IPS-18a (cell line): ENCODE results near the gene GPATCH2L.

Experiments used
- H3K27ac ChIP-seq: one replicate; pipeline ENCODE4 v1.5.1; 2013; ENCODE audit warnings: low read length
- H3K27me3 ChIP-seq: one replicate; pipeline ENCODE4 v1.6.1; 2013; ENCODE audit warnings: mild to moderate bottlenecking, low read length; ENCODE audit not compliant: control insufficient read depth, insufficient read depth
- H3K36me3 ChIP-seq: one replicate; pipeline ENCODE4 v1.6.1; 2013; ENCODE audit warnings: low read depth, low read length; ENCODE audit not compliant: control insufficient read depth
- H3K4me1 ChIP-seq: one replicate; pipeline ENCODE4 v1.6.1; 2013; ENCODE audit warnings: low read depth, low read length; ENCODE audit not compliant: control insufficient read depth
- H3K4me3 ChIP-seq: one replicate; pipeline ENCODE4 v1.5.1; 2013; ENCODE audit warnings: low read length
- H3K9ac ChIP-seq: one replicate; pipeline ENCODE4 v1.6.1; 2013; ENCODE audit warnings: mild to moderate bottlenecking, low read length, moderate library complexity
- H3K9me3 ChIP-seq: one replicate; pipeline ENCODE4 v1.6.1; 2013; ENCODE audit warnings: low read depth, low read length; ENCODE audit not compliant: control insufficient read depth

GPATCH2L gene

DNA sequence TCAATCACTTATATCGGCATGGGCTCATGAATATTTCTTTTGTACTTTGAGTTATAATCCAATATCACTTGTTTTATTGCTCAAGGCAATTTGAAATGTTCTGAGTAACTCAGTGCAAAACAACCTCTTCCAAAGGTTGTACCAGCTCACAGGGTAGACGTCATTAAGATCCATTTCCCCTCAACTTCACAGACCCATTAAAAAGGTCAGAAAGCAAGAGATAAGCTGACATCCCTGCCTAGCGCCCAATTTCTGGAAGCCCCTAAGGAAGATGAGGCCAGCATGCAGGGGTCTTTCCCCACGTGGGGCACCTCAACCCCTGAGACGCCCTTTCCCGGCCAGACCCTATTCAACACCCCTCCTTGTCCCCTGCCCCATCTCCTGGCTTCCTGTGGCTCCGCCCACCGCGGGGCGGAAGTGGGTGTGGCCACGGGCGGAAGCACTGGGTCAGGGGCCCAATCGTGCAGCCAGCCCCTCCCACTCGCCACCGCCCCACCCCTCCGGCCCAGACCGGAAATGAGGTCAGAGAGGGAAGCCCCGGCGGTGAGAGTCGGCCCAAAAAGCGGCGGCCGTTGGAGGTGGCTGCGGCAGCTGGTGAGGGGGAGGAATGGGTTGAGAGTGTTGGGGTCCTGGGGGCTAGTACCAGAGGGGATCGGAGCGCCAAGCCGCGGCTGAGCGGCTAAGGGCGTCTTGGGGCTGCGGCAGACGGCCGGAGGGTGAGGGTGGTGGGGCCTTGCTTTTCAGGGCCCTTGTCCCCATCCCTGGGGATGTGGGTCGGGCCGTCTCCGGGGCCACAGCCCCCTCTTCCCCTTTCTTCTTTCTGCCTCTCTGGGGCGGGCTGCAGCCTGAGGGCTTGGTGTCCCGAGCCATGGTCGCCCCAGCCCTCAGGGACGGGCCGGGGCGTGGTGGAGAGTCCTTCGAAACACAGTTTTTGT lies at the start of gene GPATCH2L:
GPATCH2L (plus strand) TSS at position 525 of the 935 bp plus-strand sequence. CDS start 2,442 bp downstream, outside the sequence.
- H3K9me3 ChIP-seq, result no peaks in the 10 kb centered on the region
- peaks cover 7% of the 10 kb centered on the region for H3K4me1 ChIP-seq
- H3K27me3 ChIP-seq, result peaks cover 33% of the 10 kb centered on the region
- H3K27ac ChIP-seq, result peak within 1 kb of the TSS; percentile 26
- peaks cover 18% of the 10 kb centered on the region for H3K36me3 ChIP-seq
- H3K4me3 ChIP-seq, result peak within 1 kb of the TSS; percentile 95
- peak within 1 kb of the TSS; percentile 83 for H3K9ac ChIP-seq

DNA sequence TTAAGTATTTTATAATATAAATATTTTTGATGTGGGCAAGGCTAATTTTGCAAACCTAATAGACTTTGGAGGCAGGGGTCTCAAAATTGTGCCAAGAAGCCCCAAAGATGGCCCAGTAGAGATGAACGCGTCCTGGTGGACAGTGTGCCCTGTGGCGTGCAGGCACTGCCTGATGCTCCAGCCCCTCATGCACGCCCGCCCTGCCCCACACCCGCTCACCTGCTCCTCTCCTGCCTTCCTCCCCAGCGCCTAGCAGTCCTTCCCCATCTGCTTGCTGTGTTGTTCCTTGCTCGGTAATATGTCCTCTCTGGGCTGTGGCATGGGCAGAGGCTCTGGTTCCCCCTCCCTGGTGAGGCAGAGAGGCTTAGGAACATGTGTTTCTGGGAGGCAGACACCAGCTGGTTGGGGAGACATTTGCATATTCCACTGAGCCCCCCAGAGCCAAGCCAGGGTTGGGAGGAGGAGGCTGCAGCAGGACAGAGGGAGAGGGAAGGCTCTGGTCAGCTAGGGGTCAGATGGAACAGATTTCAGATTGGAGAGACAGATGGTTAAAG lies 46.8 kb upstream of the GPATCH2L start:
- no peaks in the 10 kb centered on the region for H3K4me1 ChIP-seq
- no peaks in the 10 kb centered on the region for H3K36me3 ChIP-seq
- H3K27ac ChIP-seq, result no peak overlapping the region
- no peak overlapping the region for H3K4me3 ChIP-seq
- no peaks in the 10 kb centered on the region for H3K9me3 ChIP-seq
- no peaks in the 10 kb centered on the region for H3K27me3 ChIP-seq
- H3K9ac ChIP-seq, result no peak overlapping the region

DNA sequence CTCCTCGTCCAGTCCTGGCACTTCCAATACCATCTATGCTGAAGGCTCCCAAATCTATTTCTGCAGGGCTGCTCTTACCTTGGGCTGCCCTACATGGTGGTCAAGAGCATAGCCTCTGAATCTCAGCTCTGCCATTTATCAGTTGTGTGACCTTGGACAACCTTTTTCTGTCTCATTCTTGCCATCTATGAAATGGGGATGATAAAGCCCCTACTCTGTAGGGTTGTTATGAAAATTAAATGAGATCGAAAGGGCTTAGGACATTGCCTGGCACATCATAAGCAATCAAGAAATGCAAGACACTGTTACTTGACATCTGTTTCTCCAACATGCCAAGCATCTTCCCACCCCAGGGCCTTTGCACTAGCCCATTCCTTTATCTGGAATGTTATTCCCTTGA lies 45.5 kb upstream of the GPATCH2L start:
- no peak overlapping the region for H3K9ac ChIP-seq
- H3K4me1 ChIP-seq, result no peaks in the 10 kb centered on the region
- no peak overlapping the region for H3K27ac ChIP-seq
- H3K9me3 ChIP-seq, result no peaks in the 10 kb centered on the region
- no peak overlapping the region for H3K4me3 ChIP-seq
- no peaks in the 10 kb centered on the region for H3K36me3 ChIP-seq
- no peaks in the 10 kb centered on the region for H3K27me3 ChIP-seq

DNA sequence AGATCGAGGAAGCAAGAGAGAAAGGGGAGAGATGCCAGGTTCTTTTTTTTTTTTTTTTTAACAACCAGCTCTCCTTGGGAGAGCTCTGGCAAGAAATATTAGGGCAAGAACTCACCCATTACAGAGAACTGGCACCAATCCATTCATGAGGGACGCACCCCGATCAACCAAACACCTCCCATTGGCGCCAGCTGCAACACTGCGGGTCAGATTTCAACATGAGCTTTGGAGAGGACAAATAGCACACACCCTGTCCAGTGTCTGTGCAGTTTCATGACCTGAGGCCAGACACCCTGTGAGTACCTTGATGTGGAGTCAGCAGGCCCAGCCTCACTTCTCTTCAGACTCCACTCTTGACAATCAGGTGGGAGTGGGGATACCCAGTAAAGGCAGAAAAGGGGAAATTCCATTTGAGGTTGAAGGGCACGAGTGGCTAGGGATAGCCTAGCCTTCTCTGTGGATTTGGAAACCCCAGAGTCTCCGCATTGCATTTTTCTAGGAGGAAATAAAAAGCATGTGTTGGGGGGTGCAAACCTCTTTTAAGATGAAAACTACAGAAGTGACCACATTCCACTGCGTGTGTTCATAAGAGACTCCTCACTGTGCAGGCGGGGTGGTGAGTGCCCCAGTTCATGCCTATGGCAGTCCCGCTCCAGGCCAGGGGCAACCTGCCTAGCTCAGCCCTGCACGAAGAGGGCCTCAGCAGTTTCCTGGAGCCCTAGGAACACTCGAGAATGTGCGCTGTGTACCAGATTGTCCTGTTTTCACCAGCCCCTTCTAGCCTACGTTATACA lies 42.4 kb upstream of the GPATCH2L start:
- Histone ChIP-seq H3K4me1 (peaks cover 19% of the 10 kb centered on the region), H3K4me3 (no peak overlapping the region), H3K27me3 (no peaks in the 10 kb centered on the region), H3K9ac (no peak overlapping the region), H3K9me3 (no peaks in the 10 kb centered on the region), H3K27ac (no peak overlapping the region), H3K36me3 (no peaks in the 10 kb centered on the region)

DNA sequence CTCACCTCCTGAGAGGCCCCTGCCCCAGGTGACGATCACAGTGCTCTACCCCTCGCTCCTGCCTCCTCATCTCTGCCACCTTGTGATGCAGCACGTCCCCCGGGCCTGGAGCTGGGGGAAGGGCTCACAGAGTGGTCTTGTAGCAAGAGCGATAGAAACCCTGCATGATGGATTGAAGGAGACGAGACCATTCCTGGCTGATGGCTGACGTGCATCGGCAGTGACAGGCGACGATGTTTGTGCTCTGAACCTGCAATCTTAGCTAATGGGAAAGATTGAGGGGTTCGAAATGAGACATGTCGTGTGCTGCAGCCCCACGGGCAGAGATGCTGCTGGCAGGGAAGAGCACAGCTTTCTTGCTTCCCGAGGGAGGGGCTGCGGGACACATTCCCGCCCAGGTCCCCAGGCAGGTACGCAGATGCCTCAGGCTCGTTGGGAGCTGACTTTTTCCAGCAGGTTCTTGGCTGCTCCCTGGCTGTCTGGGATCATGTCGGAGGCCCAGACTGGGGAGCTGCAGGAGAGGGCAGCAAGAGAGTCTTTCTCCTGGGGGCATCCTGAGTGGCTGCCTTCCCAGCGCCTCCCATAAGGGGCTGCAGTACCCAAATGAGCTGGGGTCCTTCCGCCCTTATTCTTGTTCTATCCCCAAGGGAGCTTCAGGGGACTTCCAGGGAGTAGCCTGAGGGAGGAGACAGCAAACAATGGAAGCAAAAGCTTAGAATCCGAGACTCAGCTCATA lies 38.7 kb upstream of the GPATCH2L start:
- Histone ChIP-seq H3K4me3 (peak overlapping the region; percentile 31), H3K36me3 (no peaks in the 10 kb centered on the region), H3K27me3 (no peaks in the 10 kb centered on the region), H3K27ac (no peak overlapping the region), H3K9ac (peak overlapping the region; percentile 24), H3K9me3 (no peaks in the 10 kb centered on the region), H3K4me1 (peaks cover 26% of the 10 kb centered on the region)

DNA sequence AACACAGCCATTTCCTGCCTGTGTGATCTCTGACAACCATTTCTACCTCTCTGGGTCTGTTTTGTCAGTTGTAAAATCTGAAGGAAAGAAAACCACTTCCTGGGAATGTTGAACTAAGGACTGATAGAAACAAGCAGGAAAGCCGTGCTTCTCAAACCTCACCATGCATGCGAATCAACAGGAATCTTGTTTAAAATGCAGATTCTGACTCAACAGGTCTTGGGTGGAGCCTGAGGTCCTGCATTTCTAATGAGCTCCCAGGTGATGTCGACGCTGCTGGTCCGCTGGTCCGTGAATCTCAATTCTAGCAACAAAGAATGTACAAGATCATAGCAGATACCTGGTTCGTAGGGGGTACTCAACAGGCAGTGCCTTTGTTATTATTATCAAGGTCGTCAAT lies 38.0 kb upstream of the GPATCH2L start:
- Histone ChIP-seq H3K4me1 (peaks cover 26% of the 10 kb centered on the region), H3K27ac (no peak overlapping the region), H3K36me3 (no peaks in the 10 kb centered on the region), H3K9me3 (no peaks in the 10 kb centered on the region), H3K9ac (peak overlapping the region; percentile 24), H3K27me3 (no peaks in the 10 kb centered on the region), H3K4me3 (peak overlapping the region; percentile 31)

DNA sequence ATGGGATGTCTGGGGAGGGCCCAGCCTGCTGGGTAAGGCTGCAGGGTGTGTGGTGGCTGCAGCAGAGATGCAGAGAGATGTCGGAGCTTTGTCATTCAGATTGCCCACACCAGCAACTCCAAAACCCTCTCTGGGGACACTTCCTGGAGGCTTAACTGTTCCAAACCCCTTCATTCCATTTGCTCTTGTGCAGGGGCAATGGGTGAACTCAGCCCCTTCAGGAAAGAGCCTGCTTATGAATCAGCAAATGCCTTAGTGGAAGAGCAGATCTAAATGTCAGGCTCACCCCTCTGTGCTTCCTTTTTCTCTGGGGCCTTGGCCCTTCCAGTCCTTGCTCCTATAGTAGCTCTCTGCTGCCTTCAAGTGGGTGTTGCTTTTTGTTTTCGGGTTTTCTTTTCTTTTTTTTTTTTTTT lies 36.7 kb upstream of the GPATCH2L start:
- peaks cover 26% of the 10 kb centered on the region for H3K4me1 ChIP-seq

DNA sequence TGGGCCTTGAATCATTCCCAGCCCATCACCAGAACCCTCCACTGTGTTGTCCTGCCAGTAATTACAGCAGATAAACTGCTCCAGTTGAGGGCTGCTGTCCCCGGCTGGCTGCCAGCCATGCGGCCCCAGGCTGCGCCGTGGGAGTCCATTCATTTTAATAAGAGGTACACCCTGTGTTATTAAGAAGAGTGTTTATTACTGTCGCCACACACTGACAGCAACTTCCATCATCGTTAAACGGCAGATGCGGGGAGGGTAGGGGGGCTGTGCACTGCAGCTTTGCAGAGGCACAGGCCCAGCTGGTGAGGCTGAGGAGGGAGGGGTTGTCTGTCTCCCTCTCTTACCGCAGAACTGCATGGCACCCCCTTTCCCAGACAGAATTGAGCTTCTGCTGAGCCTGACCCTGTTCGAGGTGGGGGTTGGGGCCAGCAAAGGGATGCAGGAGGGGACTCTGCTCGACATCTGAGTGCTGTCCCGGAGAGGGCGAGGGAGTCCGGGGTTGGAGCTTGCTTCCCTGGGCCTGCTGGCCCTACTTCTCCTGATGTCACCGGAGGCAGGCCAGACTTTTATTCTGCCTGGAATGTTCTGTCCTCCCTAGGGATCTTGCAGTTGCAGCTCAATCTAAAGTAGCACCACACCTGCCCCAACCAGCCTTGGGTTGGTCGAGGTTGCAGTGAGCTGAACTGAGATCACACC lies 33.8 kb upstream of the GPATCH2L start:
- H3K9ac ChIP-seq, result no peak overlapping the region
- no peak overlapping the region for H3K4me3 ChIP-seq
- no peaks in the 10 kb centered on the region for H3K27me3 ChIP-seq
- H3K27ac ChIP-seq, result no peak overlapping the region
- H3K4me1 ChIP-seq, result peaks cover 20% of the 10 kb centered on the region
- no peaks in the 10 kb centered on the region for H3K9me3 ChIP-seq
- no peaks in the 10 kb centered on the region for H3K36me3 ChIP-seq

More for the DNA sequence above, 36.7 kb upstream of the GPATCH2L start:
- Histone ChIP-seq H3K4me3 (no peak overlapping the region), H3K27me3 (no peaks in the 10 kb centered on the region), H3K36me3 (no peaks in the 10 kb centered on the region), H3K9ac (no peak overlapping the region), H3K27ac (no peak overlapping the region), H3K9me3 (no peaks in the 10 kb centered on the region)

DNA sequence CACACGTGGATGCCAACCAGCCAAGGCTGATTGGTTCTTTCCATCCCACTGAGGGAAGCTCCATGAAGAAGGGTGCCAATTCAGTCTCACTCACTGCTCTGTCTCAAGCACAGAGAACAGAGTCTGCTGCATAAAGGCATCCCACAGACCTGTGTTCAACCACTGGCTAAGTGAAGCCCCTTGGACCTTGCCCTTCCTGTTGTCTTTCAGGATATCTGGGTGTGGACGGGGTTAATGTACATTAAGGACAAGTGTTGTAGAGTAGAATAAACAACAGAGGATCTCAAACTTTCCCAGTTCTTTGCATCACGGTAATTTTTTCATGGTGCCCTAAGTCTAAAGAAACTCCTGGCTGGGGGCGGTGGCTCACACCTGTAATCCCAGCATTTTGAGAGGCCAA lies 33.1 kb upstream of the GPATCH2L start:
- Histone ChIP-seq H3K4me3 (no peak overlapping the region), H3K4me1 (peaks cover 20% of the 10 kb centered on the region), H3K9ac (no peak overlapping the region), H3K9me3 (no peaks in the 10 kb centered on the region), H3K36me3 (no peaks in the 10 kb centered on the region), H3K27ac (no peak overlapping the region), H3K27me3 (no peaks in the 10 kb centered on the region)

DNA sequence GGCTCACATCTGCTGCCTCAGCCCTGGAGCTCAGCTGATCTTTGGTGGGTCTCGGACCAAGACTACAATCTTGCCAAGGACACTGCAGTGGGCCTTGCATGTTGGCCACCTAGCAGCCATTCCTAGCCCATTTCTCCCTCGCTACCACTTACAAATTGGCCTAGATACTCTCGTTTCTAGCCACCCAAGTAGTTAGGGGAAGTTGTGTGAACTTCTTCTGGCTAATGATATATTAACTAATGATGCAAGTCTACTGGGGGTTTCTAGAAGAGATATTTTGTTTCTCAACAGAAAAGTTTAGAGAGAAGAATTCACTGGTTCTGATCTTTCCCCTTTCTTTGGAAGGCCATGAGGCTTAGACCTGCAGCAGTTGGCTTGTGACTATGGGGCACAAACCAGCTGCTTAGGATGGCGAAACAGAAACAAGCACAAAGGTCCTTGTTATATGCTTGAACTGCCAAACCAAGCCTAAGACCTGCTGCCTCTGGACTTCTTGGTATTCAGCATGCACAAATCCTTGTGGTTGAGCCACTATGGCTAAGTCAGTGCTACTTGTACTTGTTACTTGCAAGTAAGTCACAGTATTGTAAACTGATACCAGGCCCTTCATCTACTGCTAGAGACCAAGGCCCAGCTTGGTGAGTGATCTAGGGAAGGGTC lies 30.5 kb upstream of the GPATCH2L start:
- H3K9me3 ChIP-seq, result no peaks in the 10 kb centered on the region
- no peak overlapping the region for H3K9ac ChIP-seq
- H3K27ac ChIP-seq, result no peak overlapping the region
- no peak overlapping the region for H3K4me3 ChIP-seq
- peaks cover 8% of the 10 kb centered on the region for H3K4me1 ChIP-seq
- H3K27me3 ChIP-seq, result no peaks in the 10 kb centered on the region
- no peaks in the 10 kb centered on the region for H3K36me3 ChIP-seq
